ENCODE data around the gene NFKB1. TPM values are rescaled to one million over a fixed set of nuclear protein-coding genes. Genes with fewer than 3 reads are reported as not detected.

NFKB1 gene
- total and polyA plus RNA-seq, 10 of the 15 experiments (the other 5 are each of a cell fraction or from before 2014, with no cell fraction given), result 8.7 to 110 (median 57.3) TPM

DNA sequence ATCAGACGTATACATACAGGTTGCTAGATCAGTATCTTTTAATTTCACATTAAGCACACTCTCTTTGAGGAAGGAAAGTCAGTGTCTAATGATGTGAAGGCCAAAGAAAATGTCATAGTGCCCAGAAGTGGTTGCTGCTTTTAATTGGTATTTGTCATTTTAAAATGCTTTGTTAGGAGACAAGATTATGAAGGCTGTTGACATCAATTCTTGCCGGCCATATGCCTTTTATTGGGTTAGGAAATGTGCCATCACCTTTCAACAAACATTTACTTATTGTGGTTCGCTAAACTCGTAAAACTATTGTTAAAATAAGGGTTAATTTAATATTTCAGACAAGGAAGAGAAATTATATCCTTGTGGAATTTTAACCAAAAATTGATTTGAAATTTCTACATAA is 32.2 kb downstream of the NFKB1 start:
- H3K4me2 ChIP-seq (ENCODE audit: control insufficient read depth, insufficient read depth), result 0 out of 2 replicates have a peak overlapping the region, but pooled peaks have one; percentile 7
- RAD21 ChIA-PET (ENCODE audit: unreplicated experiment), result interaction anchor here (0.6 to 1.2 kb wide), 3 partner anchors 11 to 659 kb away, joined by 3 to 5 read pairs (median 4); no protein-coding TSS in a partner anchor
- DNase-seq (ENCODE audit: low read depth, low spot score), result no peak
- no peak overlapping the region for H3K4me3 ChIP-seq
- peak; percentile 6; the same call in 1 of the 3 replicates for ATAC-seq
- H3K9ac ChIP-seq (ENCODE audit: control insufficient read depth, insufficient read depth, low read length), result no peak overlapping the region
- H4K20me1 ChIP-seq (ENCODE audit: control insufficient read depth, insufficient read depth), result no peaks in the 10 kb centered on the region
- POLR2A ChIA-PET, result interaction anchor here (0.5 to 1.1 kb wide), 4 partner anchors 9 to 32 kb away, joined by 3 to 5 read pairs (median 3); no protein-coding TSS in a partner anchor
- FAIRE-seq, result no peak
- no TSS peak for BruUV-seq (replicated peaks)
- peaks cover 67% of the 10 kb centered on the region for H3K79me2 ChIP-seq (ENCODE audit: control insufficient read depth, insufficient read depth, low read length)
- no peaks in the 10 kb centered on the region for H3K27me3 ChIP-seq (replicated peaks in 1 of 2; ENCODE audit: control insufficient read depth in 2 of 2, insufficient read depth in 2 of 2, low read length in 1 of 2)
- H3K36me3 ChIP-seq (ENCODE audit: control insufficient read depth in 2 of 2, insufficient read depth in 2 of 2, low read length in 1 of 2), result peaks cover 0 to 21% of the 10 kb centered on the region in 2 experiments; a peak in 2 of 4 replicates
- no peaks in the 10 kb centered on the region for H3K9me3 ChIP-seq (replicated peaks; ENCODE audit: control insufficient read depth, insufficient read depth, low read length)
- TF ChIP-seq ZSCAN29 (IDR thresholded peaks at IDR 0.05), result no peak
- TF ChIP-seq YY1 (IDR thresholded peaks at IDR 0.05; ENCODE audit: low read depth, low read length), result no peak
- no peak for TF ChIP-seq EGR1 (IDR thresholded peaks at IDR 0.05; ENCODE audit: borderline replicate concordance in 1 of 2, low read depth in 2 of 2, low read length in 2 of 2)
- TF ChIP-seq, protein P1, sequence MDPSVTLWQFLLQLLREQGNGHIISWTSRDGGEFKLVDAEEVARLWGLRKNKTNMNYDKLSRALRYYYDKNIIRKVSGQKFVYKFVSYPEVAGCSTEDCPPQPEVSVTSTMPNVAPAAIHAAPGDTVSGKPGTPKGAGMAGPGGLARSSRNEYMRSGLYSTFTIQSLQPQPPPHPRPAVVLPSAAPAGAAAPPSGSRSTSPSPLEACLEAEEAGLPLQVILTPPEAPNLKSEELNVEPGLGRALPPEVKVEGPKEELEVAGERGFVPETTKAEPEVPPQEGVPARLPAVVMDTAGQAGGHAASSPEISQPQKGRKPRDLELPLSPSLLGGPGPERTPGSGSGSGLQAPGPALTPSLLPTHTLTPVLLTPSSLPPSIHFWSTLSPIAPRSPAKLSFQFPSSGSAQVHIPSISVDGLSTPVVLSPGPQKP (IDR thresholded peaks at IDR 0.05; ENCODE audit: low read depth, low read length), result no peak
- TF ChIP-seq NR2C1 (IDR thresholded peaks at IDR 0.05), result no peak
- TF ChIP-seq, protein P2, sequence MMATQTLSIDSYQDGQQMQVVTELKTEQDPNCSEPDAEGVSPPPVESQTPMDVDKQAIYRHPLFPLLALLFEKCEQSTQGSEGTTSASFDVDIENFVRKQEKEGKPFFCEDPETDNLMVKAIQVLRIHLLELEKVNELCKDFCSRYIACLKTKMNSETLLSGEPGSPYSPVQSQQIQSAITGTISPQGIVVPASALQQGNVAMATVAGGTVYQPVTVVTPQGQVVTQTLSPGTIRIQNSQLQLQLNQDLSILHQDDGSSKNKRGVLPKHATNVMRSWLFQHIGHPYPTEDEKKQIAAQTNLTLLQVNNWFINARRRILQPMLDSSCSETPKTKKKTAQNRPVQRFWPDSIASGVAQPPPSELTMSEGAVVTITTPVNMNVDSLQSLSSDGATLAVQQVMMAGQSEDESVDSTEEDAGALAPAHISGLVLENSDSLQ (IDR thresholded peaks at IDR 0.05), result no peak
- TF ChIP-seq, protein P3, sequence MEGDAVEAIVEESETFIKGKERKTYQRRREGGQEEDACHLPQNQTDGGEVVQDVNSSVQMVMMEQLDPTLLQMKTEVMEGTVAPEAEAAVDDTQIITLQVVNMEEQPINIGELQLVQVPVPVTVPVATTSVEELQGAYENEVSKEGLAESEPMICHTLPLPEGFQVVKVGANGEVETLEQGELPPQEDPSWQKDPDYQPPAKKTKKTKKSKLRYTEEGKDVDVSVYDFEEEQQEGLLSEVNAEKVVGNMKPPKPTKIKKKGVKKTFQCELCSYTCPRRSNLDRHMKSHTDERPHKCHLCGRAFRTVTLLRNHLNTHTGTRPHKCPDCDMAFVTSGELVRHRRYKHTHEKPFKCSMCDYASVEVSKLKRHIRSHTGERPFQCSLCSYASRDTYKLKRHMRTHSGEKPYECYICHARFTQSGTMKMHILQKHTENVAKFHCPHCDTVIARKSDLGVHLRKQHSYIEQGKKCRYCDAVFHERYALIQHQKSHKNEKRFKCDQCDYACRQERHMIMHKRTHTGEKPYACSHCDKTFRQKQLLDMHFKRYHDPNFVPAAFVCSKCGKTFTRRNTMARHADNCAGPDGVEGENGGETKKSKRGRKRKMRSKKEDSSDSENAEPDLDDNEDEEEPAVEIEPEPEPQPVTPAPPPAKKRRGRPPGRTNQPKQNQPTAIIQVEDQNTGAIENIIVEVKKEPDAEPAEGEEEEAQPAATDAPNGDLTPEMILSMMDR (IDR thresholded peaks at IDR 0.05 in 2 of 3, conservative IDR thresholded peaks at IDR 0.05 in 1 of 3; ENCODE audit: control insufficient read depth in 2 of 3, extremely low read depth in 1 of 3, insufficient read depth in 1 of 3, low read depth in 3 of 3, low read length in 3 of 3), result no peak
- in situ Hi-C loops (cut with MboI), result no loop called here
- H2AFZ ChIP-seq (ENCODE audit: control insufficient read depth, low read depth, low read length), result no peak overlapping the region
- intact Hi-C loops (cut with micrococcal nuclease; ENCODE audit: unreplicated experiment), result no loop called here
- H3K27ac ChIP-seq (ENCODE audit: control insufficient read depth, insufficient read depth), result peak overlapping the region; percentile 13; the same call in 1 of the 2 replicates
- 80% methylated on average over 4 of the region's 4 CpGs for WGBS (ENCODE audit: insufficient coverage, insufficient replicate concordance, low lambda C conversion rate, missing lambda C conversion rate)
- peaks cover 17% of the 10 kb centered on the region for H3K4me1 ChIP-seq (ENCODE audit: control insufficient read depth, insufficient read depth, low read length)
- SMC1A ChIA-PET (ENCODE audit: uncharacterized antibody, unreplicated experiment), result interaction anchor here (1.0 to 6.4 kb wide), 4 partner anchors 9 to 51 kb away, joined by 3 to 81 read pairs (median 27); no protein-coding TSS in a partner anchor
- CTCF ChIA-PET, result interaction anchor here (0.6 to 1.4 kb wide), 3 partner anchors 9 to 308 kb away, joined by 3 to 4 read pairs (median 3); no protein-coding TSS in a partner anchor
